Cerebellar cortex (tissue), 1 donor: ENCODE results near the gene ITPRIP.

Experiments
- DNase-seq: peaks from one replicate; pipeline ENCODE4 v3.0.0-alpha.2; 2015; ENCODE audit warnings: low spot score

ITPRIP gene

GRCh38 chr10:104340641-104341040, 2.4 kb upstream of the ITPRIP start:
- DNase-seq, result no peak

GRCh38 chr10:104340111-104340526, 1.9 kb upstream of the ITPRIP start:
- DNase-seq, result no peak

- peak; percentile 18 for DNase-seq
Observed at GRCh38 chr10:104339469-104340110, 1.3 kb upstream of the ITPRIP start.

GRCh38 chr10:104337521-104337984, 712 bp downstream of the ITPRIP start:
- no peak for DNase-seq

- no peak for DNase-seq
Observed at GRCh38 chr10:104336821-104337467, 1.3 kb downstream of the ITPRIP start.

- DNase-seq, result no peak
Observed at GRCh38 chr10:104334965-104335650, 3.2 kb downstream of the ITPRIP start.

- DNase-seq, result no peak
Observed at GRCh38 chr10:104334561-104334960, 3.7 kb downstream of the ITPRIP start.

GRCh38 chr10:104333728-104334373, 4.4 kb downstream of the ITPRIP start:
- DNase-seq, result no peak

GRCh38 chr10:104333032-104333727, 5.1 kb downstream of the ITPRIP start:
- no peak for DNase-seq

GRCh38 chr10:104332243-104333031, 5.8 kb downstream of the ITPRIP start:
- no peak for DNase-seq

GRCh38 chr10:104331208-104331838, 6.9 kb downstream of the ITPRIP start:
- DNase-seq, result no peak

GRCh38 chr10:104330168-104331110, 7.8 kb downstream of the ITPRIP start:
- no peak for DNase-seq

- no peak for DNase-seq
Observed at GRCh38 chr10:104329735-104330134, 8.5 kb downstream of the ITPRIP start.

- no peak for DNase-seq
Observed at GRCh38 chr10:104328896-104329710, 9.2 kb downstream of the ITPRIP start.

GRCh38 chr10:104328646-104328895, 9.7 kb downstream of the ITPRIP start:
- DNase-seq, result no peak

GRCh38 chr10:104327745-104328645, 10.3 kb downstream of the ITPRIP start:
- no peak for DNase-seq

GRCh38 chr10:104326991-104327610, 11.2 kb downstream of the ITPRIP start:
- no peak for DNase-seq
